Natural killer cell (primary cell): ENCODE data around the gene VWA2. TPM values are rescaled to one million over a fixed set of nuclear protein-coding genes. Genes with fewer than 3 reads are reported as not detected.

ENCODE experiments used
- ATAC-seq, 3 donors: fragments of 150-1000 bp in 2 of 3; fragments of 200-7000 bp in 1 of 3; cut with Tn5 transposase; 1 replicate in 1 of 3; 2 replicates in 2 of 3; pipeline ENCODE4 v1.10.0; 2021; ENCODE audit warnings: mild to moderate bottlenecking in 2 of 3, moderate library complexity in 2 of 3
- DNase-seq, 2 donors: peaks; one replicate each; pipeline versions ENCODE4 v3.0.0 to v3.0.0-alpha.2; 2013 to 2021; ENCODE audit warnings: mixed read lengths in 1 of 2
- H3K27ac ChIP-seq: one replicate; pipeline ENCODE4 v1.5.1; 2013; ENCODE audit warnings: mild to moderate bottlenecking, low read length
- H3K27me3 ChIP-seq: one replicate; pipeline ENCODE4 v1.6.1; 2013; ENCODE audit warnings: low read length; ENCODE audit not compliant: control insufficient read depth, insufficient read depth
- H3K36me3 ChIP-seq: one replicate; pipeline ENCODE4 v1.6.1; 2013; ENCODE audit warnings: low read length; ENCODE audit not compliant: control insufficient read depth, insufficient read depth
- H3K4me1 ChIP-seq: one replicate; pipeline ENCODE4 v1.6.1; 2013; ENCODE audit warnings: low read length; ENCODE audit not compliant: control insufficient read depth, insufficient read depth
- H3K4me3 ChIP-seq: one replicate; pipeline ENCODE4 v1.5.1; 2013; ENCODE audit warnings: low read length
- H3K9me3 ChIP-seq: one replicate; pipeline ENCODE4 v1.6.1; 2013; ENCODE audit warnings: low read length; ENCODE audit not compliant: control insufficient read depth, insufficient read depth
- H3K27ac Mint-ChIP-seq, 2 donors: one replicate each; pipeline ENCODE4 v1.8.0; 2022; ENCODE audit warnings: mild to moderate bottlenecking in 2 of 2, mixed read lengths in 2 of 2, moderate library complexity in 1 of 2
- H3K27me3 Mint-ChIP-seq, 2 donors: one replicate each; pipeline ENCODE4 v1.8.0; 2022; ENCODE audit warnings: low read depth in 2 of 2, mixed read lengths in 2 of 2
- H3K36me3 Mint-ChIP-seq: one replicate; pipeline ENCODE4 v1.8.0; 2022; ENCODE audit warnings: mixed read lengths
- H3K4me1 Mint-ChIP-seq, 2 donors: one replicate each; pipeline ENCODE4 v1.8.0; 2022; ENCODE audit warnings: mixed read lengths in 2 of 2
- H3K4me3 Mint-ChIP-seq: one replicate; pipeline ENCODE4 v1.8.0; 2022; ENCODE audit warnings: mild to moderate bottlenecking, moderate library complexity, mixed read lengths
- H3K9me3 Mint-ChIP-seq, 2 donors: one replicate each; pipeline ENCODE4 v1.8.0; 2022; ENCODE audit warnings: mixed read lengths in 2 of 2
- CTCF ChIP-seq: fragments of 200-600 bp; IDR thresholded peaks from one replicate; pipeline ENCODE4 v1.8.0; 2022; ENCODE audit warnings: antibody characterized with exemption
- WGBS: methylation state at CpG from one replicate; pipeline ENCODE4 v1.1.7; 2013; ENCODE audit warnings: missing lambda C conversion rate; ENCODE audit not compliant: insufficient coverage; 5-methylcytosine and 5-hydroxymethylcytosine counted together
- intact Hi-C: fragments of 100-400 bp; cut with micrococcal nuclease; formaldehyde crosslinking; loops from one replicate; pipeline ENCODE4 v1.14.2; 2022
- total RNA-seq, 4 donors: library from RNA; stranded (reverse); fragments of 120-200 nt in 1 of 4; gene quantifications; one replicate each; pipeline versions ENCODE4 v1.2.3 to v1.2.4, GENCODE V29; 2013 to 2022

The VWA2 gene
- total RNA-seq, 3 donors from 2014 or later (not counting 1 experiment from before 2014, with no cell fraction given): not detected

- no peaks in the 10 kb centered on the region for H3K36me3 ChIP-seq
- H3K4me1 ChIP-seq: no peaks in the 10 kb centered on the region
- intact Hi-C loops: no loop called here
- H3K27ac Mint-ChIP-seq: no peak overlapping the region
- no peaks in the 10 kb centered on the region for H3K36me3 Mint-ChIP-seq
- no peak overlapping the region for H3K4me3 ChIP-seq
- DNase-seq: no peak
- H3K27me3 ChIP-seq: no peaks in the 10 kb centered on the region
- H3K9me3 ChIP-seq: no peaks in the 10 kb centered on the region
- H3K4me1 Mint-ChIP-seq: no peaks in the 10 kb centered on the region
- TF ChIP-seq CTCF: no peak
- WGBS: 89% methylated on average over 2 of the region's 2 CpGs
- H3K27ac ChIP-seq: no peak overlapping the region
- ATAC-seq: no peak
- no peak overlapping the region for H3K4me3 Mint-ChIP-seq
- no peaks in the 10 kb centered on the region for H3K9me3 Mint-ChIP-seq
- peaks cover 8 to 13% of the 10 kb centered on the region in 2 donors for H3K27me3 Mint-ChIP-seq
These were observed 30.7 kb upstream of the VWA2 start for GRCh38 chr10:114208351-114208750.

GRCh38 chr10:114212153-114212552 is 26.9 kb upstream of the VWA2 start:
- 87% methylated on average over 2 of the region's 2 CpGs for WGBS
- no peaks in the 10 kb centered on the region for H3K9me3 Mint-ChIP-seq

GRCh38 chr10:114215033-114215432 is 24.0 kb upstream of the VWA2 start:
- Mint-ChIP-seq H3K27me3 (peaks cover 9 to 24% of the 10 kb centered on the region in 2 donors), H3K36me3 (no peaks in the 10 kb centered on the region), H3K27ac (no peak overlapping the region), H3K4me1 (no peaks in the 10 kb centered on the region), H3K9me3 (no peaks in the 10 kb centered on the region), H3K4me3 (no peak overlapping the region)
- no peak for TF ChIP-seq CTCF
- Histone ChIP-seq H3K9me3 (no peaks in the 10 kb centered on the region), H3K27me3 (peaks cover 2% of the 10 kb centered on the region), H3K36me3 (no peaks in the 10 kb centered on the region), H3K4me3 (no peak overlapping the region), H3K27ac (no peak overlapping the region), H3K4me1 (no peaks in the 10 kb centered on the region)
- DNase-seq (no peak), ATAC-seq (no peak)
- 94% methylated on average over 1 of the region's 1 CpG for WGBS
- intact Hi-C loops: no loop called here

More at GRCh38 chr10:114212153-114212552, 26.9 kb upstream of the VWA2 start:
- DNase-seq (no peak), ATAC-seq (no peak)
- H3K27me3 Mint-ChIP-seq: peaks cover 10 to 13% of the 10 kb centered on the region in 2 donors
- H3K36me3 Mint-ChIP-seq: no peaks in the 10 kb centered on the region
- H3K27ac Mint-ChIP-seq: no peak overlapping the region
- no peaks in the 10 kb centered on the region for H3K4me1 ChIP-seq
- H3K9me3 ChIP-seq: no peaks in the 10 kb centered on the region
- intact Hi-C loops: no loop called here
- no peak overlapping the region for H3K4me3 ChIP-seq
- no peak overlapping the region for H3K27ac ChIP-seq
- TF ChIP-seq CTCF: no peak
- H3K36me3 ChIP-seq: no peaks in the 10 kb centered on the region
- no peaks in the 10 kb centered on the region for H3K4me1 Mint-ChIP-seq
- no peak overlapping the region for H3K4me3 Mint-ChIP-seq
- H3K27me3 ChIP-seq: no peaks in the 10 kb centered on the region

GRCh38 chr10:114220281-114220680 is 18.8 kb upstream of the VWA2 start:
- Mint-ChIP-seq H3K4me3 (no peak overlapping the region), H3K4me1 (no peaks in the 10 kb centered on the region), H3K27me3 (peaks cover 21 to 46% of the 10 kb centered on the region in 2 donors), H3K9me3 (no peaks in the 10 kb centered on the region), H3K27ac (no peak overlapping the region), H3K36me3 (no peaks in the 10 kb centered on the region)
- peaks cover 7% of the 10 kb centered on the region for H3K27me3 ChIP-seq
- DNase-seq: no peak
- no peaks in the 10 kb centered on the region for H3K4me1 ChIP-seq
- intact Hi-C loops: no loop called here
- no peak for ATAC-seq
- no peak overlapping the region for H3K27ac ChIP-seq
- no peaks in the 10 kb centered on the region for H3K9me3 ChIP-seq
- 89% methylated on average over 2 of the region's 2 CpGs for WGBS
- no peak overlapping the region for H3K4me3 ChIP-seq
- TF ChIP-seq CTCF: no peak
- no peaks in the 10 kb centered on the region for H3K36me3 ChIP-seq
